NCI-H187 (cell line): ENCODE measurements around the gene ZNF518A.

Source experiments
- DNase-seq, 2 experiments: peaks; one replicate each; lab custom pipeline; 2025; lab: John Stamatoyannopoulos, UW

Gene ZNF518A, protein sequence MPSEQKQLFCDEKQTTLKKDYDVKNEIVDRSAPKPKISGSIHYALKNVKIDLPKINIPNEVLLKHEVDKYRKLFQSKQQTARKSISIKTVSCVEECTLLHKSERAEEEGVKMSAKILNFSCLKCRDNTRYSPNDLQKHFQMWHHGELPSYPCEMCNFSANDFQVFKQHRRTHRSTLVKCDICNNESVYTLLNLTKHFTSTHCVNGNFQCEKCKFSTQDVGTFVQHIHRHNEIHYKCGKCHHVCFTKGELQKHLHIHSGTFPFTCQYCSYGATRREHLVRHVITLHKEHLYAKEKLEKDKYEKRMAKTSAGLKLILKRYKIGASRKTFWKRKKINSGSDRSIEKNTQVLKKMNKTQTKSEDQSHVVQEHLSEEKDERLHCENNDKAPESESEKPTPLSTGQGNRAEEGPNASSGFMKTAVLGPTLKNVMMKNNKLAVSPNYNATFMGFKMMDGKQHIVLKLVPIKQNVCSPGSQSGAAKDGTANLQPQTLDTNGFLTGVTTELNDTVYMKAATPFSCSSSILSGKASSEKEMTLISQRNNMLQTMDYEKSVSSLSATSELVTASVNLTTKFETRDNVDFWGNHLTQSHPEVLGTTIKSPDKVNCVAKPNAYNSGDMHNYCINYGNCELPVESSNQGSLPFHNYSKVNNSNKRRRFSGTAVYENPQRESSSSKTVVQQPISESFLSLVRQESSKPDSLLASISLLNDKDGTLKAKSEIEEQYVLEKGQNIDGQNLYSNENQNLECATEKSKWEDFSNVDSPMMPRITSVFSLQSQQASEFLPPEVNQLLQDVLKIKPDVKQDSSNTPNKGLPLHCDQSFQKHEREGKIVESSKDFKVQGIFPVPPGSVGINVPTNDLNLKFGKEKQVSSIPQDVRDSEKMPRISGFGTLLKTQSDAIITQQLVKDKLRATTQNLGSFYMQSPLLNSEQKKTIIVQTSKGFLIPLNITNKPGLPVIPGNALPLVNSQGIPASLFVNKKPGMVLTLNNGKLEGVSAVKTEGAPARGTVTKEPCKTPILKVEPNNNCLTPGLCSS (N-terminal part only)

DNA sequence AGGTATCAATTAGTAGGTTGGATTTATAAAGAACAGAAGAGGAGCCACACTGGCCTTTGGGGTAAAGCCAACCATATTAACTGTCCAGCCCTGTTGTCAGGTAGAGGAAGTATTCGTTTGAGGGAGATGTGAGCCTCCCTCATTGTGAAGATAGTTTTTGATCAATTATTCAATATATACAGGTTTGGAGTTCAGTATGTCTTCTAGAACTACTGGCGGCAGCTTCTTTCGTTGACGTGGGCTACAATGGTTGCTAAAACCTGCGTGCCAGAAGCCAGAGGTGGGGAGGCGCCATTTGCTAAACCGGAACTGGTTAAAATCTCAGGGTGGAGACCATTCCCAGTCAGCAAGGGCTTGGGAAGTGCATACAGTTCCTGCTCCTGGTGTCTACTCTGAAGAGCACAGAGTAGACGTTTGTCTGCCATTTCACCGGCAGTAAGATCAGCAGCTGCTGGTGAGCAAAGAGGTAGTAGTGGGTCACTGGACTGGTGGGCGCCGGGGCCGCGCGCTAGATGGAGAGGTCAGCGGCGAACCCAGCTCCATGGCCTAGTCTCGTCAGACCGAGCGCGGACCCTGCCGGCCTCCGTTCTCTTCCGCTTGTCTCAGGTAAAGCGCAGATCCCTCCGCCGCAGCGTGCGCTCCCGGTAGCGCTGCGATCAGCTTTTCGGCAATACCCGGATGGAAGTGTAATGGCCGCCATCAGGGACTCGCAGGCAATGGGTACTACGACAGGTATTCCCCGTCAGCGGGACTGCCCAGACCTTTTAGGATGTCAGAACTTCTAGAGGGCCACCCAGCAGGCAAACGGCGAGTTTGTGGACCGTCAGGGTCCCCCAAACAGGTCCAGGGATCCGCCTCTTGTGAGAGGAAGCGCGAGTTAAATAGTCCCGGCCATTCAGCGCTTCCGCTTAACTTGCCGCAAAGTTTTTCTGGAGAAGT lies at the start of gene ZNF518A:
Gene ZNF518A (plus strand): TSS at position 911 of the 939 bp plus-strand sequence. CDS start 26,026 bp downstream, outside the sequence.
- peak; percentile 74 to 90 for DNase-seq

DNA sequence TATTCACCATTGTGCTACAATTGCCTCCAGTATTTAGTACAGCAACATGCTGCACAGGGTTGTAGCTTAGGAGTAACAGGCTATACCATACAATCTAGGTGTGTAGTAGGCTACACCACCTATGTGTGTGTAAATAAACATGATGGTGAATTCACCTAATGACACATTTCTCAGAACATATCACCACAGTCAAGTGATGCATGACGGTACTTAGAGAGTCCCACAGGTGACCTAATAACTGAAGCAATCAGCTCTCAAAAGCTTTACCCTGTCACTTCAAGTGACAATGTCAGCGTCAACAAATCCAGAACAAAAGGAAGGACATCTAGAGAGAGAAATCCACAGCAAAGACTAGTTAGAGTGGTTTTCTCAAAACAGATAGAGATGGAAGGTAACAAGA lies 47.9 kb upstream of the ZNF518A start:
- DNase-seq: no peak

DNA sequence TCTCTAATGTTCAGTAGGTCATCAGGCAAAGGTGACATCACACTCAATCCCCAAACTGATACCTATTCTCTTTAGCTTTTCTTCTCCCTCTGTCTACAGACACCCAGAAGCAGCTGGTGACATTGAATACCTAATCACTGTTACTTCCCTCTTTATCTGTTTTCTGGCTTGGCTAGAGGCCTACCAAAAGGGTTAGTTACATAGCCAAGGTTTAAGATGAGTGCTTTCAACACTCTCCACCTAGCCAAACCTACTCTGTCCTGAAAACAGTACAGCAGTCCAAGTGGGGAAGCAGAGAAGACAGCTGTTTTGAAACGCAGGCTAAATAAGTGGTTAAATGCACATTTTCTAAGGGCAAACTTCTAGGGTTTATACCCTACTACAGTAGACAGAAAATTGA lies 47.3 kb upstream of the ZNF518A start:
- DNase-seq: no peak

DNA sequence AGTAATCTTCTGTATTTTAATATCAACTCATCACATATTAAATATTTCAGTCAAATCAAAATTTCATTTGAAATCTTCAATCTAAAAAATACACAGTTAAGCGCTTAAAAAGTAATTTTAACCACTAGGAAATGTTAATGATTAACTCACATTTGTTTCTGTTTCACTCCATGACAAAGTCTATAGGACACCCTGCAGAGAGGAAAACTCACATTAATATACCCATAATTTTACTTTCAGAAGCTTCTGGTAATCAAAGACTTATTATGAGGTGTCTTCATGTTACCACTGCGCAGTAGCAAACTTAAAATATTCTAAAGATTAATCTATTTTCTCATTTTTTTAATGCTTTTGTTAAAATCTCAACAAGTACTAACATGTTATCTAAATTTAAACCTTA lies 41.0 kb upstream of the ZNF518A start:
- DNase-seq: no peak

DNA sequence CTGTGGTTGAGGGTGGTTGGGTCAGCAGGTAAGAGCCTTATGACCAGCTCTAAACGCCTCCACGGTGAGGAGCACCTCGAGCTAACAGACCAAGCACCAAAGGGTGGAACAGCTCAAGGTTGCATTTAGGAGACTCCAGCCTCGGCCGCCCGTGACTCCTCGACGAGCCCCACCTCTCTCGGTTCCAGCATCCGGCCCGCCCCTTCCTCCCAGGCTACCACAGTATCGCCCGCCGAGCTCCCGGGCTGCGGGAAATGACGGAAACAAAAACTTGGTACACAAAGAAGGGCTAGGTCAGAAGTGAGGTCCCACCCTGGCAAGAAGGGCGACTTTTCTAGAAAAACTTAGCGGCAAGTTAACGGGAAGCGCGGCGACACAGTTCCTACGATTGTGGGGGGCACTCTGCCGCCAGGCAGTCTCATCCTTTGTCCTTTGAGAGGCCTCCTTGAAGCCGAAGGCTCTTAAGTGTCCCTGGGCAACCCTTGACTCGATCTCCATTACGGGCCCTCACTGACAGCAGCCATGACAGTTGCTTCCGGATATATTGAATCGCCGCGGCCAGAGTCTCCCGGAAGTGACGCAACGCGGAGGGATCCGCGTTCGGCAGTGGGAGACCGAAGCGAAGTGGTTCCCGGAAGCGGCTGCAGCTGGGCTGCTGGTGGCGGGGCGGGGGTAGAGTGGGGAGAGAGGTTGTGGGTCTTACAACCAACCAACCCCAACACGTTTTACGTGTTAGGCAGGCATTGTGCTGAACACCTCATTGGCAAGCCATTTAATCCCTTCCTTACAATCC lies 40.2 kb upstream of the ZNF518A start:
- peak; percentile 72 to 75 for DNase-seq

DNA sequence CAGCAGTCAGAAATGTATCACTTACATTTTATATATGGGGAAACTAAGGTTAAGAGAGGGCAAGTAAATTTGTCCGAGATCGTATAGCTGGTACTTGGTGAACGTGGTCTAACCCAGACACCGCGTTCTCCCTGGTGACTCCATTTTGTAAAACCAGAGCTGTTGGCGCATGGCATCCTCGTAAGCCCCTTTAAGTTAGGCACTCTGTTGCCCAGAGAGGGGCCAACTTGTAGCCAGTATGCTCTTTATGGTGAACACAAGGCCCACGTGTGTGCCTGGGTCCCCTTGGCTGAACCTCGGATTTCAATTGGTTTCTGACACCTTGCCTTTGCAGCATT lies 39.7 kb upstream of the ZNF518A start:
- DNase-seq: no peak

DNA sequence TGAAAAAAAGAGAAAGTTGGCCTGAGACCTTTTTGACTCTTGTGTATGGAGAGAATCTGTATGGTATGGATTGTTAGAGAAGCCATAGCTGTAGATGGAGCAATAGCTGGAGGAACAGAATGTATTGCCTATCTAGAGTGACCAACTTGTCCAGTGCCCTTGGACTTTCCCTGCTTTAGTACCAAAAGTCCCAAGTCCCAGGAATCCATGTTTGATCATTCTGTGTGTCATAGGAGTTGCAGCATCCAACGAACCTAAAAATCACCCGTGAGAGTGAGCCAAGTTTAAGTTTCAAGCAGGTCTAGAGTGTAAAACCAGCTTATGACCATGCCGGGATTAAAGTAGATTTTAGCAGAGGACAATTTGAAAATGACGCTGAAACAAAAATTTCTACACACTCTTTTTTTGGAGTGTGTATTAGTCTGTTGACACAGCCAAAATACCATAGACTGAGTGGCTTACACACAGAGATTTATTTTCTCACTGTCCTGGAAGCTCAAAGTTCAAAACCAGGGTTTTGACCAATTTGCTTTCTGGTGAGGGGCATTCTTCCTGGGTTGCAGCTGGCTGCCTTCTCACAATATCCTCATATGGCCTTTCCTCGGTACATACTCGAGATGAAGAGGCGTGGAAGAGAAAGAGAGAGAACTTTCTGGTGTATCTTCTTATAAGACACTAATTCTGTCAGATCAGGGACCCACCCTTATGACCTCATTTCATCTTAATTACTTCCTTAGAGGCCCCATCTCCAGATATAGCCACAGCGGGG lies 36.9 kb upstream of the ZNF518A start:
- DNase-seq: no peak

DNA sequence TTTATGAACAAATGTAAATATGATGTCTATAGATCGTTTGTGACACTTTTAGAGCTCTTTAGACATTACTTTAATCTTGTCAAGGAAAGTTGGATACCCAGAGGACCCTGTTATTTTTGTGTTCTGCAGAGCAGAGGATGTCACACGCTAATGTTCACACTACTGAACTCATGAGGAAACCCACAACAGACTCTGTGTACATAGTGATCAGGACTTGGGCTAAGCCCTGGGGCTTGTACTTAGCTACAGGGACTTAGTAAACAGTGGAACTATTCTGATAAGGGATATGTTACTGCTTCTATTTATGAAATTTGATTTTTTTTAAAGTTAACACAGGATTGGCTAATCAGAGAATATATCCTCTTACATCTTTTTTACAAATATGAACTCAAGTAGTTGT lies 36.1 kb upstream of the ZNF518A start:
- no peak for DNase-seq

DNA sequence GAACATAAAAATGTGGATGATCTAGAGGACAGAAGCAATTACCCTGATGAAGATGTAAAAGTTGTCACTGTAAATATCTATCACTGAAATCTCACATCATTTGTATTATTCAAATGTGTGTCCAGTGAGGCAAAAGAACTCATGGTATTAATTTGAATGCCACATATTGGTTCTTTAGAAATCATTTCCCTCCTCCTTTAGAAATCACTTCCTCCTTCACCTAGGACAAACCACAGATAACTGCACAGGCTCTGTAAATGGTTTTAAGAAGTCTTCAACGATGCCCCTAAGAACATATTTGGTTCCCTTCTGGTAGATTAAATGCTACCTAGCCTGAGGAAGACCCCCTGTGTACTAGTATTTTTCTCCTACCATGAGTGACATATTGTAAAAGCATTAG lies 33.1 kb upstream of the ZNF518A start:
- no peak for DNase-seq

DNA sequence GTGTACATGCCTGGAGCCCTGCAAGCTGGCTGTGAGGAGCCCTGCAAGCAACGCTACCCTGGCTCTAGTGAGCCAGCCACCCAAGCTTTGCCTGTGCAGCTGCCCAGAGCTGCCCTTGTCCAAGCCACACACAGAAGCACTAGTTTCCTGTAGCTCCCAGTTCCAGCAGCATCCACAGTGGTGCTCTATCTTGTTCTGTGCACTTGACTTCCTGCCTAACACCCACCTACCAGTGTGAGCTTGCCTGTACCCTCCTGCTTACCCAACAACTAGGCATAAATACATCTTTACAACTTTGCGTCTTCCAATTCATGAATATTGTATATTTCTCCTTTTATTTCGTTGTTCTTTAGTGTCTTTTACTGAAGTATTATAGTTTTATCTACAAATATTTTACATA lies 32.2 kb upstream of the ZNF518A start:
- no peak for DNase-seq

DNA sequence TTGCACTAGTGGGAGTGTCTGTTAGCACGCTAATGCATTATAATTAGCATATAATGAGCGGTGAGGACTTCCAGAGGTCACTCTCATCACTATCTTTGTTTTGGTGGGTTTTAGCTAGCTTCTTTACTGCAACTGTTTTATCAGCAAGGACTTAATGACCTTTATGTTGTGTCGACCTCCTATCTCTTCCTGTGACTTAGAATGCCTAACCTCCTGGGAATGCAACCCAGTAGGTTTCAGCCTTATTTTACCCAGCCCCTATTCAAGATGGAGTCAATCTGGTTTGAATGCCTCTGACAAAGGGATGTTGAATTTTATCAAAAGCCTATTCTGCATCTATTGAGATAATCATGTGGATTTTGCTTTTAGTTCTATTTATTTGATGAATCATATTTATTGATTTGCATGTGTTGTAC lies 22.5 kb upstream of the ZNF518A start:
- no peak for DNase-seq

DNA sequence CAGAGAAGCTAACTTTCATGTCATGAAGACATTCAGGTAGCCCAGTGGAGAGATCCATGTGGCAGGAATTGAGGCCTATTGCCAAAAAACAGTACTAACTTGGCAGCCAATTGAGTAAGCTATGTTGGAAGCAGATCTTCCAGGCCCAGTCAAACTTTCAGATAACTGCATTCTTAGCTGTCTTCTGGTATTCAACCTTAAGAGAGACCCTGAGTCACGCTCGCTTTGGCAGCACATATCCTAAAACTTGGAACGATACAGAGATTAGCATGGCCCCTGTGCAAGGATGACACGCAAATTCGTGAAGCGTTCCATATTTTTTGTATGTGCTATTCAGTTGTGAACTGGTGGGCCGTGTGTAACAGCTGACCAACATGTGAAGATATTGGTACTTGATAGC lies 17.6 kb upstream of the ZNF518A start:
- DNase-seq: no peak

DNA sequence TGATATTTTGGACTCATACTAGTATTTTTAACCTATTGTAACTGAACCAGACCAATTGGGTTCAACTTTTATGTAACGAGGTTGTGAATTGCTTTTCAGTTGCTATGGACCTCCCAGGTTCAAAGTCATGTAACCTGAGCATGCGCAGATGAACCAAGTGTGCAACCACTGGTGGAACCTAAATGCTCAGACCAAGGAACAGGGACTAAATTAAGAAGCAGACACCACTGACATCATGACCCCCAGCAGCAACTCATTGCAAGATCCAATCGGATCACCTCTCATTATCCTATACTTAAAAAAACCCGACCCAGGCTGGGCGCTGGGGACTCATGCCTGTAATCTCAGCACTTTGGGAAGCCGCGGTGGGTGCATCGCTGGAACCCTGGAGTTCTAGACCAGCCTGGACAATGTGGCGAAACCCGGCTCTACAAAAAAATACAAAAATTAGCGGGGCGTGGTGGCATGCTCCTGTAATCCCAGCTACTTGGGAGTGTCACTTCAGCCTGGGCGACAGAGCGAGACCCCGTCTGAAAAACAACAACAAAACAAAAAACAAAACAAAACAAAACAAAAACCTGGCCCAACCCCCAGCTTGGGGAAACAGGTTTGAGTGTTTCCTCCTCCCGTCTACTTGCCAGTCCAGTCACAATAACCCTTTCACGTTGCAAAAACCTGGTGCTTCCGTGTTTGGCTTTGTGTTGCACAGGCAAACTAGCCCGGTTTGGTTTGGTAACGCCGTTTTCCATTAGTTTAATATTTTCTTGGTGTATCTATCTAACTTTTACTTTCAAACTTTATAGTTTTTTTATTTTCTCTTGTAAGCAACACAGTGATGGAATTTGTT lies 11.3 kb upstream of the ZNF518A start:
- peak in 1 of 2 experiments; percentile 12 for DNase-seq

DNA sequence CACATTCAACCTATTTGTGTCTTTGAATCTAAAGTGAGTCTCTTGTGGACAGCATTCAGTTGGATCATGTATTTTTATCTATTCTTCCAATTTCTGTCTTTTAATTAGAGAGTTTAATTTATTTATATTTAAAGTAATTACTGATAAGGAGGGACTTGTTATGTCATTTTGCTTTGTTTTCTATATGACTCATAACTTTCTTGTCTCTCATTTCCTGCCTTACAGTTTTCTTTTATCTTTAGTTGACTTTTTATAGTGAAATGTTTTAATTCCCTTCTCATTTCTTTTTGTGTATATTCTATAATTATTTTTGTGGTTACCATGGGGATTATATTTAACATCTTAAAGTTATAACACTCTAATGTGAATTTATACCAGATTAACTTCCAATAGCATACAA lies 7.3 kb upstream of the ZNF518A start:
- no peak for DNase-seq

DNA sequence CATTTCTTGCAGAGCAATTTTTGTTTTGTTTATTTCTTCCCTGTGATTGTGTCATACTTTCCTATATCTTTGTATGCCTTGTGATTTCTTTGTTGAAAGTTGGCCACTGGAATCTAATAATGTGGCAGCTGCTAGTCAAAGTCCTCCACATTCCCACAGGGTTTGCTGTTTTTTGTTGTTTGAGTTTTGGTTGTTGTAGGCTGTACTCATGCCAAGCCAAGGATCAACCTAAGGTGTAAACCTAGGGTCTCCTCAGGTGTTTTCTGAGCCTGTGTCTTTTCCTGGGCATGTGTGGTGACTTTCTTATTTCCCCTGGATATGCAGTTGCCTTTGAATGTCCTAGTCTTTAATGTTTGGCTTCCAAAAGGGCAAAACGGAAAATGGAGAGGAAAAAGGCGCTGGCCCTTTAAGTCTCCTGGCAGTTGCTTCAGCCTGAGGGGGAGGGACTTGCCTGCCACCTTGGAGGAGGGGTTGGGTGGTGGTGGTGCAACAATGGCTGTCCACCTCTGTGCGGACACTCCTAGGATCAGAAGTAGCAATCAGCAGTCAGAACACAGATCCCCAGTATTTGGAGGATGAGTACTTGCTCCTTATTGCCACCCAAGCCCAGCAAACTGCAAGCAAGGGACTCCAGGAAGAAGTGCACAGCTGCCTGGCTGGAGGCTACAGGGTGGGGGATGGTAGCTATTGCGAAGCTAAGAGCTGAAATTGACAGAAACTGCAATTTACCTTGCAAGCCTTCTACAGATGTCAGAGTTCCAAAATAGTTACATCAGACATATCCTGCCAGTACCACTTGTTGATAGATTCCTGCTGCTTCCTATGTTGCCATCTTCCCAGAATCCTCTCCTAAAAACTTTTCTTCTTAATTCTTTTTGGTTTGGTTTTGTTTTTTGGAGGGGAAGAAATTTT lies 5.6 kb upstream of the ZNF518A start:
- peak in 1 of 2 experiments; percentile 11 for DNase-seq

DNA sequence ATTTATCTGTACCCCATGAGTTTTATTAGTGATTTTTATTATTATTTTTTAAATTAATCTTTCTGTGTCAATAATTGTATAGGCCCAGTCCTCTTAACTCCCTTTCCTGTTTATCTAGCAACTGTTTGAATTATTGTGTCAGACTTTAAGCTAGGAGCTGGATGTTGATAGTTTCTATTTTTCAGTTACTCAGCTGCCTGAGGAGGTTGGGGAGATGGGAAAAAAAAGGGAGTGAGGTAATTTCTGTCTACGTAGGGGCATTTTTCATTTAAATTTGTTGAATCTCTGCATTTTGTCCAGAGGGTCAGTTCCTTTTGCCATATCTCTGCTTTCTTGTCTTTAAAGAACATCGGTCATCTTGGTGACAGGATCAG lies 5.0 kb upstream of the ZNF518A start:
- DNase-seq: no peak

DNA sequence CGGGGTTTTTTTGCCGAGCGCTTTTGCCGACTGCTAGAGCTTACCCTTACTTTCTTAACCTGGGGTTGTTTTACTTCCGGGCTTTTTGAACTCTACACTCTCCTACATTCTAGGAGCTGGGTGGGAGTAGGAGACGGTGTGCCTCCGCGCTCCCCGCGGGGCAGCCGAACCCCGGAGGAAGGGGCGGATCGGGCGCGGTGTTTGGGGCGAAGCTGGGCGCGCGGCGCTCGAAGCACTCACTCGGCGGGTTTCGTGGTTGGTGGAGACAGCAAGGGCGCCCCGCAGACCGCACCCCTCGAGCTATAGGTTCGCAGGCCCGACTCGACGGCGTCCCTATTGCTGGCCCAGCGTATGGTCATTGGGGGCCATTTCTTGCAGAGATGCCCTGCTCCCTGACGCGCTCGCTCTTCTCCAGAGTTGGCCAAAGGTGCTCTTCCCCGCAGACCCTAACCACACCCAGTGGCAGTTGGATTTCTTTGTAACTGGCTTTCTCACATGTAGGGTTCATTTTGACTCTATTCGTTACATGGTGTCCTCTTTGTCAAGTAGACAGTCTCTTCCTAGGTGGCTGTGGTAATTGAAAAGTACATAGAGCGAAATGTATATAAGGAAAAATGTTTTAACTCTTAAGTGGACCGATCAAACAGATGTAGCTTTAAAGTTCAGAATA lies 364 bp downstream of the ZNF518A start:
- peak in 1 of 2 experiments; percentile 40 for DNase-seq

DNA sequence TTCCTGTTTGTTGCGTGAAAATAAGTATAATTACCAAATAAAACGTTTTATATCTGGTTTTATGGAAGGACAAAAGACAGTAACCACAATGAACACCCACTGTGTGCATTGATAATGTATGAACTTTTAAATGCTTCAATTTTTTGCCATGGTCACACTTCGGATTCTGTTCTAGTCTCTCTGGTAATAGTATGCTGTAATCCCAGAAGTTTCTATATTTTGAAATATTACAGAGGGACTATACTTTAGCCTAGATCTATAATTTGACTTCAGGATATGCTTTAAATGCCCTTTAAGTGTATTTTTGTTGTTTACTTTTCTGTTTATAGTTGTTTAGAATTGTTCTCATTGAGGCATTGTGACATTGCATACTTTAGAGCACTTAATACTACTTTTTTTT lies 1.5 kb downstream of the ZNF518A start:
- no peak for DNase-seq
